HG03159 (cell line): Measurements from ENCODE around the gene ITGA2B.
"Not testable (repeated sequence)": the region's sequence is repeated elsewhere in the genome, so short reads cannot be mapped to it uniquely, and the experiment has no call there.

ENCODE experiments used
- ATAC-seq: cut with Tn5 transposase; IDR thresholded peaks from one replicate; pipeline ENCODE4 v1.9.1; 2021; ENCODE audit warnings: mild to moderate bottlenecking, moderate library complexity; ENCODE audit not compliant: unreplicated experiment

Gene ITGA2B

DNA sequence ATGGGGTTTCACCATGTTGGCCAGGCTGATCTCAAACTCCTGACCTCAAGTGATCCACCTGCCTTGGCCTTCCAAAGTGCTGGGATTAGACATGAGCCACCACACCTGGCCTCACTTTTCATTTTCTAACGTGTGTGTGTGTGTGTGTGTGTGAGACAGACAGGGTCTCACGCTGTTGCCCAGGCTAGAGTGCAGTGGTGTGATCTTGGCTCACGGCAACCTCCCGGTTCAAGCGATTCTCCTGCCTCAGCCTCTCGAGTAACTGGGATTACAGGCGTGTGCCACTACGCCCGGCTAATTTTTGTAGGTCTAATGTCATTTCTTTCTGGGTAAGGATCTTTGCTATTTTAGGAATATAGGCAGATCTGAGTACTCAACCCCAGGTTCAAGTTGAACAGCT, 4.7 kb upstream of the ITGA2B start:
- ATAC-seq = not testable (repeated sequence)

DNA sequence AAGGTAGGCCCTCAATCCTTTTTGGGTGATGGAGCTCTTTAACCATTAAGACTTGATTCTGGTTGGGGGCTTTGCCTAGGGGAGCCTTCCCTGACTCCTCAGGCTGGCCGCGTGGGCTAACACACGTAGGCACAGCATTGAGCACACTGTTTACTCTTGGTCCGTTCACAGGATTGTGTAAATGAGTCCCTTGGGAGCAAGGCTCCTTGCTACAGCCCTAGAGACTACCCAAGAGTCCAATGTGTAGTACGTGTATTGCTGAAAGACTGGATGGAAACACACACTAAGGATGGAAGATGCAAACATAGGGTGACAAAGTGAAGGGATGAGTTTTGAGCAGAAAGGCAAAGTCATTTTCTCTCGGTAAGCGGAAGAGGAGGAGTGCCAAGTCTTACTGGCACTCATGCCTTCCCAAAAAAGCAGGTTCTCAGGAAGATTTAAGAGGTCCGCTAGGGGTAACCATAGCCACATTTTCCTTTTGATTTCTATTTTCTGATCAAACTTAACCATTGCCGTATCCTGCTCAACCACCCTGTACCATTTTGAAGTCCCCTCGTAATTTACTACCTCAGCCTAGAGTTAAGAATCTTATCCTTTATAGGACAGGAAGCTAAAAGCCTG, 911 bp upstream of the ITGA2B start:
- no peak for ATAC-seq

- no peak for ATAC-seq
Measured at GRCh38 chr17:44389723-44390202, 314 bp upstream of the ITGA2B start.

DNA sequence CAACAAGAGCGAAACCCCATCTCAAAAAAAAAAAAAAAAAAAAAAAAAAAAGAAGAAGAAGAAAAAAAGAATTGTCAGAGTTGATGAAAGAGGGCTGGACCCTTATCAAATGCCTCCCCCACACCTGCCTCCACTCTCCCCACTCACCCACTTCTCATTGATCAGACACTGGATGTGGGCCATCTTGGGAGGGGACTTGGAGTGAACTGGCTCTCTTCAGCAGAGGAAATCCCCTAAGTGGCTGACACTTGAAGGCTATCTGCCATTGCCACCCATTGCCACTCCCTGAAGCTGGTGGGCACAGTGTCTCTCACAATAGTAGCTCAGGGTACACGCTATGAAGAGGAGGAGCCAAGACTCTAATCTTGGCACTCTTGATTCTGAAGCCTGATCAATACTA, 1.6 kb downstream of the ITGA2B start:
- no peak for ATAC-seq

- no peak for ATAC-seq
Measured at GRCh38 chr17:44386182-44386525, 3.3 kb downstream of the ITGA2B start.

GRCh38 chr17:44385287-44386181, 3.9 kb downstream of the ITGA2B start:
- ATAC-seq = peak; percentile 56

DNA sequence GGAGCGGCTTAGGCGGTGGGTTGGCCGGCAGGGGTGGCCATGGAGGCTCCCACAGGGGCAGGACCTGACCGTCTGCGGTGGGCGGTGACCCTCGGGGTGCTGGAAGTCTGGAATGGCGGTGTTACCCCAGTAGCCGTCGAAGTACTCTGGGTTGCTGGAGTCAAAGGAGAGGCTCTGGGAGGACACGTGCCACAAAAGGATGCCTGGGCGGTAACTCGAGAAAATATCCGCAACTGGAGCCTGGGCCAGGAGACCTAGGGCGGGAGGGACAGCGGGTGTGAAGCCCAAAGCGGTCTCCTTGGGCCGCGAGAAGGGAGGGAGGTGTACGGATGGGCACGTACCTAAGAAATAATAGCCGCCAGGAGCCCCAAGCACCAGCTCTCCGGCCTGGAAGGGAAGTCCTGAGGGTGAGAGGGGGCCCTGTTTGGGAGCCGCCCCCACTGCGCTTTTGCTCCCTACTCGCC, 4.6 kb downstream of the ITGA2B start:
- ATAC-seq = no peak

GRCh38 chr17:44384281-44384822, 5.1 kb downstream of the ITGA2B start:
- no peak for ATAC-seq

DNA sequence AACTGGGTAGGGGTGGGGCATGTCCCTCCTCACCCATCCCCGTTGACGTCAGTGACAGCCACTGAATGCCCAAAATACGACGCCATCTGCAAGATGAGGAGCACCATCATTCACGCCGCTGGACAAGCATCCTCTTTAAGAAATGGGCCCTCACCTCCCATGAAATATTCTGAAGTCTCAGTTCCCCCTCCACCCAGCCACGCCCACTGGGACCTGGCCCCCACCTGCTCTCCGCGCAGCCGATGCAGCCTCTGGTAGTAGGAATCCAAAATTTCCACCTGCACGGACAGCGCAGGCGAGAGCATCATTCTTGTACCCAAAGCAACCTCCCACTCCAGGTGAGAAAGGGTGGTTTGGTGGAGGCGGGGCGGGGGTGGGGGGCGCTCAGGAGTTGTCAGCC, 5.6 kb downstream of the ITGA2B start:
- no peak for ATAC-seq

- no peak for ATAC-seq
Measured at GRCh38 chr17:44383363-44383762, 6.1 kb downstream of the ITGA2B start.

GRCh38 chr17:44382917-44383316, 6.5 kb downstream of the ITGA2B start:
- ATAC-seq = no peak

DNA sequence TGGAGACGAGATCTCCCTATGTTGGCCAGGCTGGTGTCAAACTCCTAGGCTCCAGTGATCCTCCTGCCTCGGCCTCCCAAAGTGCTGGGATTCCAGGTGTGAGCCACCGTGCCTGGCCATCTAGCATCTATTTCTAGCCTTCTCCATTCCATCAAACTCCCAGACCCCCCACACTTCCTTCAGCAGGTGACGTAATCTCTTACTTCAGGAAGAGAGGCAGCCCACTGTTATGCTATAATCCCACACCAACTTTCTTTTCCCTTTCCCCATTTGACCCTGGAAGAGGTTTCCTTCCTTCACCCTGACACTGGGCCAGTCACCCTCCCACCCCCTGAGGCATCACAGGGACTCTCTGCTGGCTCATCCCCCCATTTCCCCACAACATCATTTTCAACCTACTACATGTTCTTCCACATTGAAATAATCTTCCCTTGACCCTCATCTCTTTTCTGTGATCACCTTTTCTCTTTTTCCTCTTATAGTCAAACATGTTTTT, 7.6 kb downstream of the ITGA2B start:
- no peak for ATAC-seq

DNA sequence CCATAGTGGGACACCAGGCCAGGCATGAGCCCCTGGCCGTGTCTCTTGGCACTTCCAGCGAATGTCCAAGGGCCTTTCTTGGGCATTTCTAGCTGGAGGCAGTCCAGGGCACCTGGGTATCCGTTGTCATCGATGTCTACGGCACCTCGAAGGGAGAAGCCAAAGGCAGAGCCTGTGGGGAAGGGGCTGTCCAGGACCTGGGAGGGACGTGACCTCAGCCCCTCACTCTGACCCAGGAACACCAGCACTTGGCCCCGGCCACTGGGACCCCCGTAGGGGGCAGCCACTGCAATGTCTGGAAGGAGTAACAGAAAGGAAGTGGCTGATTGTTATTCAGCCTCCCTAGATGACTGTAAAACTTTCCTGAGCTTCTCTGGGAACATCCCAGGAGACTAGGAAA, 8.7 kb downstream of the ITGA2B start:
- ATAC-seq = no peak

DNA sequence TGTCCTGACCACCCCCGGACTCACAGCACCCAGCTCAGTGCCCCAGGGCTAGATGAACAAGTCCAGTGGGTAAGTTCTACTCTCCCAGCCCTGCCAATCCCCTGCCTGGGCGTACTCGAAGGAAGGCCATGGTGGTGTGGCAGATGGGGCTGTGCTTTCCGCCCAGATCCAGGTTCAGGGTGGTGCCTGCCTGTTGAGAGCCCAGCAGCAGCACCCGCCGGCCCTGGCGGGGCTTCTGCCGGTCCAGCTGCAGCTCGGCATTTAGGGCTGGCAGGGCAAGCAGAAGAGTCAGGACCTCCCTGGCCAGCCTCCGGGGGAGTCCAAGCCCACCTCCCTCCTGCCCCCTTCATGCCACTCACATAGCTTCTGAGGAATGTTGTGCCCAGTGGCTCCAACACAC, 9.6 kb downstream of the ITGA2B start:
- no peak for ATAC-seq

GRCh38 chr17:44378171-44378705, 11.2 kb downstream of the ITGA2B start:
- no peak for ATAC-seq

GRCh38 chr17:44376779-44377178, 12.7 kb downstream of the ITGA2B start:
- ATAC-seq = no peak

- no peak for ATAC-seq
Measured at GRCh38 chr17:44376124-44376523, 13.3 kb downstream of the ITGA2B start.

DNA sequence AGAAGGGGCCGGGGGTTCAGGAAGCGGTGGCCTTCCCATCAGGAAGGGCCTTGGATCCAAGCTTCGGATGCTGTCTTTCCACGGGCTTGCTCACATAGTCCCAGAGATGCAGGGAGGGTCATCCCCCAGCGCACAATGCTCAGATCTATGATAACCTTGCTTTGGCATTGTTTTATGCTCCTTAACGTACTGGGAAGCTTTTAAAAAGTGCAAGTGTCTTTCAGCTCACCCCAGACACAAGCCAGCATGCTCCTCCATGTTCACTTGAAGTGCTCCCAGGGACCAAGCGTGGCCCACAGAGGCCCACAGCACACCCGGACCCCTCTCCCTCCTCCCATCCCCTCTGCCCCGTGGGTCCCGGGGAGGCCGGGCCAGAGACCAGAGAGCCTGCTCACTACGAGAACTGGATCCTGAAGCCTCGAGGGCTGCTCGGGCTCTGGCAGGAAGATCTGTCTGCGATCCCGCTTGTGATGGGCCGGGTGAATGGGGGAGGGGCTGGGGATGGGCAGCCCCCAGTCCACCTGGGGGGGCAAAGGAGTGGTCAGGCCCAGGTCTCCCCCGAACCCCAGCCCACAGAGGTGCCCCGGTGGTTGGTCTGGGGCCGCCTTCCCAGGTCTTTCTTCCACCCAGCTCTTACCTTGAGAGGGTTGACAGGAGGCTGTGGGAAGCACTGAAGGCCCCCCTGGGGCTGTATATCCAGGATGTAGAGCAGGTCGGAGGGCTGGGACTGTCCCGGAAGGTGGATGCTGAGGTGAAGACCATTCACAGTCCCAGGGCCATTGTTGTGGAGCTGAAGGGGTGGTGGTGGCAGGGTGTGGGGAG, 14.0 kb downstream of the ITGA2B start:
- ATAC-seq = no peak

DNA sequence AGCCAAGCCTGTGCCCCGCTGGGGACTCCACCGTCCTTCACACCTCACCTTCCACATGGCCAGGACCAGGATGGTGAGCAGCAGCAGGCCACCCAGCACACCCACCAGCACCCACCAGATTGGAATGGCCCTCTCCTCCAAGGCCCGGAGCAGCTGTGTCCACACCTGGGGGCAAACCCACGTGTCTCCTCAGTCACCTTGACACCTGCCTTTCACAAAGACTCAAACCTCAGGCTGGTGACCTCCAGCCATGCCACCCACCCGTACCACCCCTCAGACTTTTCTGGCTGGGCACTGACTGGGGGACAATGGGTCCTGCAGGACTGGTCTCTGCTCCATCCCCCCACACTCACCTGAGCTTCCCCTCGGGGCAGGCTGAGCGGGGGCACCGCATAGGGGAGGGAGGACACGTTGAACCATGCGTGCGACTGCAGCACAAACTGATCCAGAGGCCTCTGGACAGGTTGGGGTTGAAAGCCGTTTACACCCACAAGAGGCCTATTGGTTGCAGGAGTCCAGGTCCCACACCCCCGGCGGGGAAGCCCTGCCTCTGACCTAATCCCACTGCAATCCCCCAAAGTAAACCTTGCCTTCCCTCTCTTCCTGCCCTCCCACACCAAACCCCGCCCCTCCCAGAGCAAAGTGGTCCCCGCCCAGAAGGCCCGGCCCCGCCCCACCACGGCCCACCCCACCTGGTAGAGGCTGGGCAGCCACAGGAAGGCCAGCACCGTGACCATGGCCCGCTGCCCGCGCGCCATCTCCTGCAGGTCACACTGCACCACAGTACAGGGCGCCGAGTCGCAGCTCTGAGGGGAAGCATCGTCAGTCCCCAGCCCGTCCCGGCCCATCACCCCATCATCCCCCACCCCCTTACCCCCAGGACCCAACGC, 14.9 kb downstream of the ITGA2B start:
- ATAC-seq = no peak

DNA sequence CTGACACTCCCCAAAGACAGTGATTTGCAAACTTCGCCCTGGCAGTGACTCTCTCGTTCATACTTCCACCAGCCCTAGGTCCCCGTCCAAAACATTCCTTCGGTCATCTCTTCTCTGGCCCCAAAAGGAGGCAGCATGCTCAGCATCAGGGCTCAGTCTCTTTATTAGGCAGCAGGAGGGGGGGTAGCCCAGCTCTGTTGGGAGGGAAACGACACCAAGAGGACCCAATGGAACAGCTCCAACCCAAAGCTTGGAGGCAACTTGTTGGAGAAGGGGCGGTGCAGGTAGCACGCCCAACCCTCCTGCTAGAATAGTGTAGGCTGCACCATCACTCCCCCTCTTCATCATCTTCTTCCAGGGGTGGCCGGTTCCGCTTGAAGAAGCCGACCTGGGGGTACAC, 17.4 kb downstream of the ITGA2B start:
- ATAC-seq = no peak
